Hematopoietic multipotent progenitor cell treated with erythropoietin and hydrocortisone succinate and interleukin-3 and kit ligand, for 15 days (in vitro differentiated cells): ENCODE data around the gene SKAP1.
A peak's percentile ranks its signal among the peaks of the same experiment; 100 is the strongest.
"Not testable (repeated sequence)": the region's sequence is repeated elsewhere in the genome, so short reads cannot be mapped to it uniquely, and the experiment has no call there.

Experiments
- DNase-seq: peaks from one replicate; pipeline ENCODE4 v3.0.0-alpha.2; 2015; ENCODE audit warnings: low spot score

Gene SKAP1

GRCh38 chr17:48429638-48430586 lies at the start of gene SKAP1:
SKAP1 (minus strand) TSS chr17:48430214.
- peak; percentile 69 for DNase-seq

- no peak for DNase-seq
Observed at GRCh38 chr17:48479014-48479402, 49.0 kb upstream of the SKAP1 start.

GRCh38 chr17:48478224-48479013 lies 48.4 kb upstream of the SKAP1 start:
- no peak for DNase-seq

- DNase-seq, result no peak
Observed at GRCh38 chr17:48477221-48477620, 47.2 kb upstream of the SKAP1 start.

GRCh38 chr17:48472411-48473281 lies 42.6 kb upstream of the SKAP1 start:
- no peak for DNase-seq

GRCh38 chr17:48471817-48472410 lies 41.9 kb upstream of the SKAP1 start:
- DNase-seq, result no peak

- no peak for DNase-seq
Observed at GRCh38 chr17:48470388-48471034, 40.5 kb upstream of the SKAP1 start.

GRCh38 chr17:48469227-48469626 lies 39.2 kb upstream of the SKAP1 start:
- DNase-seq, result no peak

GRCh38 chr17:48468299-48468698 lies 38.3 kb upstream of the SKAP1 start:
- DNase-seq, result no peak

- no peak for DNase-seq
Observed at GRCh38 chr17:48465884-48466283, 35.9 kb upstream of the SKAP1 start.

- no peak for DNase-seq
Observed at GRCh38 chr17:48463526-48463925, 33.5 kb upstream of the SKAP1 start.

- no peak for DNase-seq
Observed at GRCh38 chr17:48462946-48463345, 32.9 kb upstream of the SKAP1 start.

- no peak for DNase-seq
Observed at GRCh38 chr17:48460052-48460451, 30.0 kb upstream of the SKAP1 start.

GRCh38 chr17:48459070-48459844 lies 29.2 kb upstream of the SKAP1 start:
- DNase-seq, result no peak

- peak; percentile 81 for DNase-seq
Observed at GRCh38 chr17:48457080-48457836, 27.2 kb upstream of the SKAP1 start.

GRCh38 chr17:48456589-48456988 lies 26.6 kb upstream of the SKAP1 start:
- DNase-seq, result peak; percentile 66

GRCh38 chr17:48455791-48456190 lies 25.8 kb upstream of the SKAP1 start:
- peak; percentile 76 for DNase-seq

- DNase-seq, result no peak
Observed at GRCh38 chr17:48453447-48453846, 23.4 kb upstream of the SKAP1 start.

- no peak for DNase-seq
Observed at GRCh38 chr17:48451489-48451888, 21.5 kb upstream of the SKAP1 start.

GRCh38 chr17:48449335-48449734 lies 19.3 kb upstream of the SKAP1 start:
- not testable (repeated sequence) for DNase-seq
